Thyroid gland (tissue), 4 donors: ENCODE data around the gene GEMIN5. TPM values are rescaled to one million over a fixed set of nuclear protein-coding genes. Genes with fewer than 3 reads are reported as not detected.

ENCODE experiments used
- DNase-seq, 2 donors: peaks; one replicate each; pipeline ENCODE4 v3.0.0-alpha.2; 2019
- H3K27ac ChIP-seq, 3 donors: fragments of 200-600 bp; sonication (generic); 1 replicate in 2 of 3; 2 replicates in 1 of 3; pipeline ENCODE4 v1.5.1; 2016 to 2019; ENCODE audit warnings: mild to moderate bottlenecking in 1 of 3, moderate library complexity in 1 of 3
- H3K27me3 ChIP-seq: fragments of 200-600 bp; sonication (generic); one replicate; pipeline ENCODE4 v1.5.1; 2019
- H3K36me3 ChIP-seq, 2 donors: fragments of 200-600 bp; sonication (generic); one replicate each; pipeline ENCODE4 v1.5.1; 2016 to 2019
- H3K4me1 ChIP-seq, 2 donors: fragments of 200-600 bp; sonication (generic); one replicate each; pipeline ENCODE4 v1.5.1; 2017 to 2019
- H3K4me3 ChIP-seq, 3 donors: fragments of 200-600 bp; sonication (generic); replicated peaks in 1 of 3; 1 replicate in 2 of 3; 2 replicates in 1 of 3; pipeline ENCODE4 v1.5.1; 2016; ENCODE audit warnings: mild to moderate bottlenecking in 1 of 3
- H3K9me3 ChIP-seq: fragments of 200-600 bp; sonication (generic); one replicate; pipeline ENCODE4 v1.5.1; 2017
- CTCF ChIP-seq, 6 experiments: fragments of 200-600 bp in 3 of 6; fragments of 450-650 bp in 3 of 6; sonication (generic) in 3 of 6; IDR thresholded peaks; one replicate each; pipeline ENCODE4 v1.5.1; 2016 to 2019; ENCODE audit warnings: antibody characterized with exemption in 6 of 6, mild to moderate bottlenecking in 2 of 6, inconsistent platforms in 1 of 6, moderate library complexity in 1 of 6
- POLR2A ChIP-seq, 2 donors: fragments of 450-650 bp; IDR thresholded peaks; one replicate each; pipeline ENCODE4 v1.6.1; 2017; ENCODE audit warnings: antibody characterized with exemption in 2 of 2, mild to moderate bottlenecking in 2 of 2, moderate library complexity in 1 of 2
- WGBS, 2 donors: methylation state at CpG; one replicate each; pipeline ENCODE4 v1.1.5; 2017; 5-methylcytosine and 5-hydroxymethylcytosine counted together
- intact Hi-C: fragments of 100-400 bp; cut with DNase I; formaldehyde crosslinking; loops from one replicate; pipeline ENCODE4 v1.15.1; 2023
- total RNA-seq, 4 donors: library from RNA; depleted of rRNA; stranded (reverse); fragments of >200 nt; gene quantifications; one replicate each; pipeline ENCODE4 v1.2.3, GENCODE V29; 2016

GEMIN5 gene
- total RNA-seq, 4 donors from 2014 or later = 13.6 to 20.1 (median 15.3) TPM

GRCh38 chr5:154862766-154863165 lies 75.2 kb downstream of the GEMIN5 start:
- peaks cover 12 to 42% of the 10 kb centered on the region in 2 donors for H3K4me1 ChIP-seq
- intact Hi-C loops = loop anchor here (10.0 kb wide), 1 partner anchor 188 kb away; no protein-coding TSS in a partner anchor
- no peak for DNase-seq
- 84 to 88% methylated on average over 2 of the region's 2 CpGs for WGBS, 2 donors
- no peak for TF ChIP-seq CTCF (IDR thresholded peaks at IDR 0.05)
- no peak for TF ChIP-seq POLR2A (IDR thresholded peaks at IDR 0.05)
- H3K9me3 ChIP-seq = no peaks in the 10 kb centered on the region
- H3K4me3 ChIP-seq = no peak overlapping the region
- no peaks in the 10 kb centered on the region for H3K27me3 ChIP-seq
- H3K36me3 ChIP-seq = peaks cover 10 to 13% of the 10 kb centered on the region in 2 donors
- H3K27ac ChIP-seq = no peak overlapping the region

- Histone ChIP-seq H3K4me3 (no peak overlapping the region), H3K4me1 (peaks cover 14 to 45% of the 10 kb centered on the region in 2 donors), H3K27ac (peak overlapping the region in 1 of 3 donors; percentile 100), H3K9me3 (no peaks in the 10 kb centered on the region), H3K27me3 (no peaks in the 10 kb centered on the region), H3K36me3 (peaks cover 10 to 13% of the 10 kb centered on the region in 2 donors)
- no peak for DNase-seq
- intact Hi-C loops = loop anchor here (10.0 kb wide), 1 partner anchor 187 kb away; no protein-coding TSS in a partner anchor
- no peak for TF ChIP-seq CTCF (IDR thresholded peaks at IDR 0.05)
- no peak for TF ChIP-seq POLR2A (IDR thresholded peaks at IDR 0.05)
- 88 to 90% methylated on average over 8 of the region's 8 CpGs for WGBS, 2 donors
Measured at GRCh38 chr5:154861946-154862345, 76.1 kb downstream of the GEMIN5 start.

- DNase-seq = no peak
- peaks cover 5 to 13% of the 10 kb centered on the region in 2 donors for H3K36me3 ChIP-seq
- peak overlapping the region in 1 of 3 donors; percentile 77 for H3K4me3 ChIP-seq
- H3K27me3 ChIP-seq = no peaks in the 10 kb centered on the region
- intact Hi-C loops = loop anchor here (10.0 kb wide), 1 partner anchor 186 kb away; no protein-coding TSS in a partner anchor
- no peak for TF ChIP-seq POLR2A (IDR thresholded peaks at IDR 0.05)
- TF ChIP-seq CTCF (IDR thresholded peaks at IDR 0.05) = no peak
- peaks cover 23 to 48% of the 10 kb centered on the region in 2 donors for H3K4me1 ChIP-seq
- WGBS, 2 donors = 64 to 71% methylated on average over 4 of the region's 4 CpGs
- H3K27ac ChIP-seq = peak overlapping the region in 2 of 3 donors; percentile 98 to 100
- no peaks in the 10 kb centered on the region for H3K9me3 ChIP-seq
Measured at GRCh38 chr5:154860765-154861164, 77.2 kb downstream of the GEMIN5 start.

GRCh38 chr5:154860123-154860522 lies 77.9 kb downstream of the GEMIN5 start:
- peaks cover 23 to 43% of the 10 kb centered on the region in 2 donors for H3K4me1 ChIP-seq
- intact Hi-C loops = loop anchor here (10.0 kb wide), 1 partner anchor 185 kb away; no protein-coding TSS in a partner anchor
- peak overlapping the region in 2 of 3 donors; percentile 71 to 77 for H3K4me3 ChIP-seq
- WGBS, 2 donors = 43 to 49% methylated on average over 5 of the region's 5 CpGs
- peaks cover 0 to 9% of the 10 kb centered on the region in 2 donors for H3K36me3 ChIP-seq
- H3K27me3 ChIP-seq = no peaks in the 10 kb centered on the region
- no peaks in the 10 kb centered on the region for H3K9me3 ChIP-seq
- DNase-seq = no peak
- H3K27ac ChIP-seq = peak overlapping the region; percentile 98 to 100 (median 99)
- TF ChIP-seq POLR2A (IDR thresholded peaks at IDR 0.05) (no peak), CTCF (IDR thresholded peaks at IDR 0.05) (no peak)
